A375 (cell line): ENCODE measurements around the gene FCER2. TPM values are rescaled to one million over a fixed set of nuclear protein-coding genes. Genes with fewer than 3 reads are reported as not detected.

Experiments used
- total RNA-seq: library from RNA; depleted of rRNA; stranded (reverse); fragments of >200 nt; shearing (Covaris generic); gene quantifications from 2 replicates; pipeline ENCODE4 v1.2.3, GENCODE V29; 2014; rRNA removed

FCER2 gene, protein sequence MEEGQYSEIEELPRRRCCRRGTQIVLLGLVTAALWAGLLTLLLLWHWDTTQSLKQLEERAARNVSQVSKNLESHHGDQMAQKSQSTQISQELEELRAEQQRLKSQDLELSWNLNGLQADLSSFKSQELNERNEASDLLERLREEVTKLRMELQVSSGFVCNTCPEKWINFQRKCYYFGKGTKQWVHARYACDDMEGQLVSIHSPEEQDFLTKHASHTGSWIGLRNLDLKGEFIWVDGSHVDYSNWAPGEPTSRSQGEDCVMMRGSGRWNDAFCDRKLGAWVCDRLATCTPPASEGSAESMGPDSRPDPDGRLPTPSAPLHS
- 0.34 and 0.41 TPM in 2 replicates for total RNA-seq

DNA sequence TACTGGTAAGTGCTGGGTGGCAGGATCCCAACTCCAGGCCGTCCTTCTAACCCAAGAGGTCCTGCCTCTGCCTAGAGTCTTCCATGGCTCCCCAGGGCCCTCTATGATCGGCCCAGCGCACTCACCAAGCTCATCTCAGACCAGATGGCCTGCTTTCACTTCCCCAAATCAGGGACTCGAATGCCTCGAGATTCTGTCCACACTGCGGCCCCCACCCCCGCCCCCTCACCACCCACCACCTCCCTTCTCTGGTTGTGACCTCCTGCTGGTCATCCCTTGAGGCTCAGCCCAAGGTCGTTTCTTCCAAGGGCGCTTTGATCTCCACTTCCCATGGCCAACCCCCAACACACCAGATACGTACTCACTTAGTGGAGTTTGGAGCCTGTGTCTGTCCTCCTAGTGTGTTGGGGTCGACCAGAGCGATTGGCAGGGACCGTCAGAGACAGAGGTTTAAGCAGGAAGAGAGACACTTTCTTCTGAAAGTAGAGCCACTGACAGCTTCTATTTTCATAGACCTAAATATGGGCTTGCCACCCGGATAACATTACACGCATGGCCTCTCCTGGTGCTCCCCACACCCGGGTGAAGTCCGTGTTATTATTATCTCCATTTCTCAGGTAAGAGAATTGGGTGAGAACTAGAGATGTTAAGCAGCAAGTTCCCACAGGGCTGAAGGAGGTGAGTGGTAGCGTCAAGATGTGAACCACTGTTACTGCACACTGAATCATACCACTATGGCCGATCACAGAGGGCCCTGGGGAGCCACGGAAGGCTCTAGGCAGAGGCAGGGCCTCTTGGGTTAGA is at the start of gene FCER2:
Gene FCER2 (minus strand): TSS at position 478 of the 804 bp plus-strand sequence. CDS start 2,371 bp downstream, outside the sequence.

DNA sequence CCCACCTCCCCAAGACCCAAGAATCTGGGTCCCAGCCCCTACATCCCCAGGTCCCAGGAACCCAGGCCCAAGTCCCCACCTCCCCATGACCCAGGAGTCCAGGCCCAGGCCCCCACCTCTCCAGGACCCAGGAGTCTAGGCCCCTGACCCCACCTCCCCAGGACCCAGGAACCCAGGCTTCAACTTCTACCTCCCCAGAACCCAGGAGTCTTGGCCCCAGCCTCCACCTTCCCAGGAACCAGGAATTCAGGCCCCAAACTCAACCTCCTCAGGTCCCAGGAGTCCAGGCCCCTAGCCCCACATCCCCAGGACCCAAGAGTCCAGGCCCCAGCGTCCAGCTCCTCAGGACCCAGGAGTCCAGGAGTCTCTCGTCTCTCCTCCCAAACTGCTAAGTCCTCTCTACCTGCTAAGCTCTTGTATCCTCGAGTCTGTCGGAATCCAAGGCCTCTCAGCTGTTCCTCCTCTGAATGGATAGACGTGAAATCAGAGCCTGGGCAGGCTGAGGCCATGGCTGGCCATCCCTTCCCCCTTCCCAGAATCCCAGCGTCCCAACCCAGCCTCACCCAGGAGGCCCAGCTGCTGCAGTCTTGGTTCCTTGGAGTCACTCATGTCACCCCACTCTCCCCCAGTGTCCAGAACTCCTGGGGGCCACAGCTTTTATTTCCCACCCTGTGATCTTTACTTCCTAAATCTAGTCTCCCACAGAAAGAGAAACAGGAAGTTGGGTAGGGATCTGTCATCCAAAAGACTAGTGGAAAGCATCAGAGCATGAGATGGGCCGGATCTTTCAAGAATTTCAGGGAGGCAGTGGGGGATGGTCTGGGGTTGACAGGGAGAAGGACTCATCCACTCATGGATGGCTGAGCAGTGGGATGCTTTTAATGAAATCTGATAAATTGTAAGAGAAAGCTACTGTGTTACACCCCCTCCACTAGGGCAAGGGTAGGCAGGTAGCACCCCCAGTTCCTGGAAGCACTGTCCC is 45.3 kb upstream of the FCER2 start, which contains the start of gene CD209:
Gene CD209 (minus strand): TSS at position 632 of the 982 bp plus-strand sequence. CDS start 23 bp downstream, at position 609.

DNA sequence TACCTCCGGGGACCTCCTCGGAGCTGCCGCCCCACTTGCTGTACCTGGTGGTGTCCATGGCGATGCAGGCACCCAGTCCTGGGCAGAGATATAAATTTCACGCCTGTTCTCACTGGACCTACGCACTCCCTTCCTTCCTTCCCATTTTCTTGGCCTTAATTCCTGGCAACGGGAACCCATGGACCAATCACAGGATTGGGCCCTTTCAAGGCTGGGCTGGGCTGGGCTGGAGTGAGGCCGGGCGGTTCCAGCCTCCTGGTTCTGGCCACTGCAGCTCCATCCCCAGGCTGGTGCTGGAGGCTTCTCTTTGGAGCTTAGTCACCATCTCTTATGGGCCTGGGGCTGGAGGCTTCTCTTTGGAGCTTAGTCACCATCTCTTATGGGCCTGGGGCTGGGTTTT is 30.1 kb upstream of the FCER2 start, which contains the start of gene CLEC4G:
Gene CLEC4G (minus strand): TSS at position 66 of the 400 bp plus-strand sequence. CDS start 8 bp downstream, at position 58.

DNA sequence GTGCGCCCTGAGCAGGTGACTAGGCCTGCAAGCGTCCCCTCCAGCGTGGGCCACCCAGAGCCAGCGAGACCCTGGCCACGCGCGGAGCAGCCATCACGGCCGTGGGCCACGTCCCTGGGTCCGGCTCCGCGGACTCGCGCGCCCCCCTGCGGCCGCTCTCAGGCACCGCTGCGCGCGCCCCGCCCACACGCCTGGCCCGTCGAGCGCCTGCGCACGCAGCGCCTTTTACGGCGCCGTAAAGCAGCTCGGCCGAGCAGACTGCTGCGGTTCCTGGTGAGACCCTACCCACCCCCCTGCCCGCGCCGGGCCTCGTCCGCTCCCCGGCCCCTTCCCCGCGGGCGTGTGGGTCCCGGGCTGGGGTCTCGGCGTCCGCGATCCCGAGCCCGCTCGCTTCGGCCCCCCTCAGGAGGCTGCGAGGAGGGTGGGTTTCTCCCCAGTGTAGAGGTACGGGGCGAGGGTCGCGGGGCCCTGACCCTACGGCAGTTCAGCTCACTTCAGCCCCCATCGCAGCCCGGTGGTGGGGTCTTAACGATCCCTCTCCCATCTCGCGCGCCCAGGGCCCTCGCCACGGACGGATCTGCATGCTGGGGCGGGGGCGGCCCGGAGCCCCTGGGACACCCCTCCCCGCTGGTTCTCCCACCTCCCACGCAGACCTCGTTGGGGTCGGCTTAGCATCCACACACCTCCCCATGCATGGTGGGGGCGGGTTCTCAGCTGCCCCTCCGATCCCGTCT is 21.2 kb downstream of the FCER2 start, which contains the start of gene TRAPPC5:
Gene TRAPPC5 (plus strand): TSS at position 228 of the 734 bp plus-strand sequence. CDS start 1,421 bp downstream, outside the sequence.

DNA sequence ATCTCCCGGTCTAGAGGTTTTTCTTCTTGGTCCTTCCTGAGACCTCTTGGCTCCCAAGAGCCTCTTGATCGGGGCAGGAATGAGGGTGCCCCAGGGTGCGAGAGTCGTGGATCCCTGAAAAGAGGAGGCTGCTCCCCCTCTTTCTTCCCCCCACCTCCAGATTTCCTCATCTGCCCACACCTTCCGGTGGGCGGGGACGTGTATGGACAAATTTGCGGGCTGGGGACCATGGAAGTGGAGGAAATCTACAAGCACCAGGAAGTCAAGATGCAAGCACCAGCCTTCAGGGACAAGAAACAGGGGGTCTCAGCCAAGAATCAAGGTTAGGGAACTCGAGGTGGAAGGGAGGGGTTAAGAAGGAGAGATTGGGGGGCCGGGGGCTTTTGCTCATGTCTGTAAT is 25.1 kb downstream of the FCER2 start, which contains the start of gene MCEMP1:
Gene MCEMP1 (plus strand): TSS at position 237 of the 400 bp plus-strand sequence. CDS start 31 bp downstream, at position 268.

DNA sequence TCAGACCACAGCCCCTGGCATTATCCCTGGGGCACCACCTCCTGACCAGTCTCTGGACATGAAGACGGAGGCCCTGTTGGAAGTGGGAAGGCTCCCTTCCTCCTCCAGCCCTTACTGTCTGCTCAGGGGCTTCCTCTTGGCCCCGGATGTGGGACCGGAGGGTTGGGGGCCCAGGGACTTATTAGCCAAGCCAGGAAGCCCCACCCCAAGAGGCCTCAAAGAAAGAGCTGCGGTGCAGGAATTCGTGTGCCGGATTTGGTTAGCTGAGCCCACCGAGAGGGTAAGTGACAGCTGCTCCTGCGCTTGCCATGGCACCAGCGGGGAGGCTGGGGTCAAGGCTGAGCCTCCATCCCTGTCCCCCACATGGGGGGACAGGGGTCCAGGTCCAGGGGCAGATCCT is 33.1 kb downstream of the FCER2 start, which contains the start of gene RETN:
Gene RETN (plus strand): TSS at position 208 of the 400 bp plus-strand sequence. CDS start 278 bp downstream, outside the sequence.

Other genes starting within 250 kb of the FCER2 start
- 4.9 TPM in 2 replicates for gene PEX11G, start 213.1 kb downstream of the FCER2 start, total RNA-seq
- 27.8 and 37.1 TPM in 2 replicates for gene ZNF358, start 186.0 kb downstream of the FCER2 start, total RNA-seq
- gene MCOLN1, start 179.5 kb downstream of the FCER2 start, total RNA-seq, result 7.6 and 8.7 TPM in 2 replicates
- gene PNPLA6, start 166.4 kb downstream of the FCER2 start, total RNA-seq, result 107 TPM in 2 replicates
- gene CAMSAP3, start 106.3 kb downstream of the FCER2 start, total RNA-seq, result 0.05 and 0.26 TPM in 2 replicates
- 52.8 and 66.7 TPM in 2 replicates for gene XAB2, start 72.6 kb downstream of the FCER2 start, total RNA-seq
- gene PET100, start 72.3 kb downstream of the FCER2 start, total RNA-seq, result 60.7 and 62.6 TPM in 2 replicates
- gene PCP2, start 68.4 kb downstream of the FCER2 start, total RNA-seq, result not detected in 2 replicates
- gene STXBP2, start 65.0 kb downstream of the FCER2 start, total RNA-seq, result 0.05 TPM in 1 of 2 replicates, not detected in the other
- not detected in 2 replicates for gene RETN, start 33.1 kb downstream of the FCER2 start, total RNA-seq
- 0.27 TPM in 1 of 2 replicates, not detected in the other for gene MCEMP1, start 25.0 kb downstream of the FCER2 start, total RNA-seq
- 121 and 150 TPM in 2 replicates for gene TRAPPC5, start 21.3 kb downstream of the FCER2 start, total RNA-seq
- gene CLEC4G, start 30.0 kb upstream of the FCER2 start, total RNA-seq, result not detected in 2 replicates
- not detected in 2 replicates for gene CD209, start 45.4 kb upstream of the FCER2 start, total RNA-seq
- gene CLEC4M, start 61.1 kb upstream of the FCER2 start, total RNA-seq, result not detected in 2 replicates
- gene EVI5L, start 128.1 kb upstream of the FCER2 start, total RNA-seq, result 14.9 and 15.4 TPM in 2 replicates
- gene PRR36, start 172.3 kb upstream of the FCER2 start, total RNA-seq, result 0.27 TPM in 1 of 2 replicates, not detected in the other
- gene LRRC8E, start 186.4 kb upstream of the FCER2 start, total RNA-seq, result 11.6 and 14.7 TPM in 2 replicates
- 24.0 and 34.1 TPM in 2 replicates for gene MAP2K7, start 201.7 kb upstream of the FCER2 start, total RNA-seq
- 1.1 and 1.6 TPM in 2 replicates for gene TGFBR3L, start 212.7 kb upstream of the FCER2 start, total RNA-seq
- gene SNAPC2, start 218.2 kb upstream of the FCER2 start, total RNA-seq, result 33.9 and 34.5 TPM in 2 replicates
- 9.7 and 12.0 TPM in 2 replicates for gene CTXN1, start 224.0 kb upstream of the FCER2 start, total RNA-seq
- gene TIMM44, start 241.5 kb upstream of the FCER2 start, total RNA-seq, result 182 and 208 TPM in 2 replicates